Astrocyte (in vitro differentiated cells and primary cell): ENCODE data around the gene TBRG4.

Experiments used
- EZH2 ChIP-seq: IDR thresholded peaks from 2 replicates; pipeline ENCODE4 v1.6.1; 2012; ENCODE audit warnings: mild to moderate bottlenecking, low read length, inconsistent platforms; ENCODE audit not compliant: insufficient read depth
- TF ChIP-seq, protein P1 (sequence below): IDR thresholded peaks from 2 replicates; pipeline ENCODE4 v1.5.1; 2011; ENCODE audit warnings: low read depth, mild to moderate bottlenecking, inconsistent platforms, low read length, moderate library complexity; ENCODE audit not compliant: insufficient read depth

DNA sequence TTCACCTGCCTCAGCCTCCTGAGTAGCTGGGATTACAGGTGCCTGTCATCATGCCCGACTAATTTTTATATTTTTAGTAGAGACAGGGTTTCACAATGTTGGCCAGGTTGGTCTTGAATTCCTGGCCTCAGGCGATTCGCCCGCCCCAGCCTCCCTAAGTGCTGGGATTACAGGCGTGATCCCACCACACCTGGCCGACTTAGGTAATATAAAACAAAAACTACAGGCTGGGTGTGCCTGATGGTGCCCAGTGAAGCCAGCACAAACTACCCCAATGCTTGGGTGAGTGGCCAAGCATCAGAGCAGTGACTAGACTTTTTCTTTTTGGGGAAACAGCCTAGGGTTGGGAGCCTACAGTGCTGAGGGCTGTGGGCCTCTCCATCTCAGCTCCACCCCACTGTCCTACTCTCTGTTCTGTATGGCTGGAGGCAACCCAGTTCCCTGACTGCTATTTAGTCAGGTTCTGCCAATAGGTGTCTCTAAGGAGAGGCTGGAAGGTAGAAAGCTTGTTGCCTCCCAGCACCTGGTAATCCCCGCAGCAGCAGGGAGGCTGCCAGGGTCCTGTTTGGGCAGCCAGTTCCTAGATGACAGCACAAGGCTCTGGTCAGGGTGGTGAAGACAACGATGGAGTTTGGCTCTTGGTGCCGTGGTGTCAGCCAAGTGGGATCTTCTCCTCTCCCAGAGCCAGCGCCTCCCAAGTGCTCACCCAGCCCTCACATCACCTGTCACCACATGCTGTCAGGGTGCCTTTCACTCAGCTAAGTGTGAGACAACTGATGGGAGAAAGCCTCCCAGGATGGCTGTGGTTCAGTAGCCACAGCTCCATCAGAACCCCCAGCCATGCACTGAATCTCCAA is 12.3 kb downstream of the TBRG4 start:
- TF ChIP-seq, protein P1, sequence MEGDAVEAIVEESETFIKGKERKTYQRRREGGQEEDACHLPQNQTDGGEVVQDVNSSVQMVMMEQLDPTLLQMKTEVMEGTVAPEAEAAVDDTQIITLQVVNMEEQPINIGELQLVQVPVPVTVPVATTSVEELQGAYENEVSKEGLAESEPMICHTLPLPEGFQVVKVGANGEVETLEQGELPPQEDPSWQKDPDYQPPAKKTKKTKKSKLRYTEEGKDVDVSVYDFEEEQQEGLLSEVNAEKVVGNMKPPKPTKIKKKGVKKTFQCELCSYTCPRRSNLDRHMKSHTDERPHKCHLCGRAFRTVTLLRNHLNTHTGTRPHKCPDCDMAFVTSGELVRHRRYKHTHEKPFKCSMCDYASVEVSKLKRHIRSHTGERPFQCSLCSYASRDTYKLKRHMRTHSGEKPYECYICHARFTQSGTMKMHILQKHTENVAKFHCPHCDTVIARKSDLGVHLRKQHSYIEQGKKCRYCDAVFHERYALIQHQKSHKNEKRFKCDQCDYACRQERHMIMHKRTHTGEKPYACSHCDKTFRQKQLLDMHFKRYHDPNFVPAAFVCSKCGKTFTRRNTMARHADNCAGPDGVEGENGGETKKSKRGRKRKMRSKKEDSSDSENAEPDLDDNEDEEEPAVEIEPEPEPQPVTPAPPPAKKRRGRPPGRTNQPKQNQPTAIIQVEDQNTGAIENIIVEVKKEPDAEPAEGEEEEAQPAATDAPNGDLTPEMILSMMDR, result no peak
- TF ChIP-seq EZH2, result no peak
